LNCAP (cell line): ENCODE results near the gene CORO2B.

Experiments
- TF ChIP-seq, protein P1 (sequence below): fragments of 450-650 bp; IDR thresholded peaks from 2 replicates; pipeline ENCODE4 v1.5.1; 2017; ENCODE audit warnings: mild to moderate bottlenecking

CORO2B gene

DNA sequence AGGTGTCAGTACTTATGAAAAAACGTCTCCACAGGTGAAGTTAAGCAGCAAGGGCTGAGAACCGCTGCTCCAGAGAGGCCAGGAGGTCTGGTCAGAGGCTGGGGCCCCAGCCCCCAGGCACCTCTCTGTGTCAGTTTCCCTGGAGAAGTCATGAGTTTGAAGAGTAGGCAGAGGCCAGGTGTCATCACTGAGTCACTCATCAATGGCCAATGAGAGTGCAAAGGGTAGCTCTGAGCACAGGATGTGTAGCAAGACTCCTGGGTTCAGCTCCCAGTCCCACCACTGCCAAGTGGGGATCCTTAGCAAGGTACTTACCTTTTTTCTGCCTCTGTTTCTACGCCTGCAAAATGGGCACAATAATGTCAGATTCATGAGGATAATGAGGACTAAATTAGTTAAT, 47.9 kb downstream of the CORO2B start:
- TF ChIP-seq, protein P1, sequence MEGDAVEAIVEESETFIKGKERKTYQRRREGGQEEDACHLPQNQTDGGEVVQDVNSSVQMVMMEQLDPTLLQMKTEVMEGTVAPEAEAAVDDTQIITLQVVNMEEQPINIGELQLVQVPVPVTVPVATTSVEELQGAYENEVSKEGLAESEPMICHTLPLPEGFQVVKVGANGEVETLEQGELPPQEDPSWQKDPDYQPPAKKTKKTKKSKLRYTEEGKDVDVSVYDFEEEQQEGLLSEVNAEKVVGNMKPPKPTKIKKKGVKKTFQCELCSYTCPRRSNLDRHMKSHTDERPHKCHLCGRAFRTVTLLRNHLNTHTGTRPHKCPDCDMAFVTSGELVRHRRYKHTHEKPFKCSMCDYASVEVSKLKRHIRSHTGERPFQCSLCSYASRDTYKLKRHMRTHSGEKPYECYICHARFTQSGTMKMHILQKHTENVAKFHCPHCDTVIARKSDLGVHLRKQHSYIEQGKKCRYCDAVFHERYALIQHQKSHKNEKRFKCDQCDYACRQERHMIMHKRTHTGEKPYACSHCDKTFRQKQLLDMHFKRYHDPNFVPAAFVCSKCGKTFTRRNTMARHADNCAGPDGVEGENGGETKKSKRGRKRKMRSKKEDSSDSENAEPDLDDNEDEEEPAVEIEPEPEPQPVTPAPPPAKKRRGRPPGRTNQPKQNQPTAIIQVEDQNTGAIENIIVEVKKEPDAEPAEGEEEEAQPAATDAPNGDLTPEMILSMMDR = no peak

DNA sequence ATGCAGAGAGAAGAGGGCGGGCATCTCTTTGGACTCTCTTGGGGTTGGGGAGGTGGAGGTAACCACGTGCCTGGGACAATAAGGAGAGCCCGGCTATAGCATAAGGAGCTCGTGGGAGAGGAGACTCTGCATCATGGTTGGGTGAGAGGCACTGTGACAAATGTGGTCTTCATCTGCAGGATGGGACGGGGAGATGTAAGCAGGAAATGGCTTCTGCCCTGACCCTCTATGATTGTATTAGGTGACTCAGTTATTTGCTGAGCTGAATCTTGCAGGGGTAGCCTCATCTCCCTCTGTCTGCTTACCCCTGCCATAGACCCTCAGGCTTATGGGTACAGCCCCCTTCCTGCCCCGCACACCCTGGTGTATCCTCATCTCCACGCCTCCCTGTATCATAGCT, 48.7 kb downstream of the CORO2B start:
- TF ChIP-seq, protein P1 = no peak

- TF ChIP-seq, protein P1 = no peak
Measured at GRCh38 chr15:68627995-68628394, 49.2 kb downstream of the CORO2B start.

GRCh38 chr15:68629519-68630210, 50.9 kb downstream of the CORO2B start:
- TF ChIP-seq, protein P1 = no peak

- TF ChIP-seq, protein P1 = no peak
Measured at GRCh38 chr15:68630211-68630555, 51.4 kb downstream of the CORO2B start.

DNA sequence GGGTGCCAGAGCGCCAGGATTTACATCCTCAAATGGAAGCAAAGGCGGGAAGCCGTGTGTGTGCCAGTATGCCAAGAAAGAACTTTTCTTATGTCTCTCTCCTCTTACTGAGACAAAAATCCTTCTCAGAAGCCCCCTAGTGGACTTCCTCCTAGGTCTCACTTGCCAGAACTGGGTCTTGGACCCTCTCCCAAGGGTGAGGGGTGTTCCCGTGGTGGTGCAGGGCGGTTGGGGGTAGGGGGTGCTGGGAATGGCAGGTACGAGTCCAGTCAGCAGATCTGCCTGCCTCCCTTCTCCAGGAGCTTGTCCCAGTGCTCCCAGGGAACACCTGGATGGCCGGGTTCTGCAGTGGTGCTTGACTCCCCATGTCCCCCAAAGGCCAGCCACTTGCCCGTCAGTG, 52.0 kb downstream of the CORO2B start:
- TF ChIP-seq, protein P1 = no peak

DNA sequence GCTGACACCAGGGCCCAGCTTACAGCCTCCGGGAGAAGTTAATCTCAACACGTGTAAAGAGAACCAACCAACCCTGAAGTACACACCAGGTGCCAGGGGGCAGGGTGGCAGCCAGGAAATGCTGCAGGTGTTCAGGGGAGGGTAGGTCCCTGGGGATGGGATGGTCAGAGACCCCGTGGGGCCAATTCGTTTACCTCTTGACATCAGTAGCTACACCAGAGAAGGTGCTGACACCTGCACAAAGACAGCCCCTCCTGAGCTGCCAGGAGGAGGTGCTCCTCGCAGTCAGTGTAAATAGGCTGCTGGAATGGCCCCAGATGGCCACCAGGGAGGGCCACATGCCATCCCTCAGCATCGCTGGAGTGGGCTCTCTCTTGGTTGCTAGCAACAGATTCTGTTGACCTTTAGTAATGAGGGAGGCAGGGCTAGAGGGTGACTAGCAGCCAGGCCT, 52.8 kb downstream of the CORO2B start:
- TF ChIP-seq, protein P1 = no peak

DNA sequence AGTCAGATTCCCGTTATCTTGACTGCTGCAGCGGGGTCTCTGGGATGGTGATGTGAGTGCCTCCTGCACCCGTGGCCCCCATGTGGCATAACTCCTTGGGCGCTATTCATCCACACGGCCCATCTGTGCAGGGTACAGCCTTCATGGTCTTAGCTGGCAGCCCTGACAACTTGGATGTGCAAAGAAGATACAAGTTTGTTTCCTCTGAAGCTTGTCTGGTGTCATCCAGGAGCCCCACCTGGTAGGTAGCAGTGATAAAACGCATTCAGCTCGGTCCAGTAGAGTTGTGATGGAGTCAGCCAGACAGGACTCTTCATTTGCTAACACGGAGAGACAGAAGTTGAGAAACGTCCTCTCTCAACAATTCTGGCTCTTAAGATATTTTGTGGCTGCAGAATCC, 53.3 kb downstream of the CORO2B start:
- TF ChIP-seq, protein P1 = no peak
